ENCODE results near the gene CACNA1H.

GRCh38 chr16:1178295-1178910 is 25.5 kb downstream of the CACNA1H start:
- TF ChIP-seq CTCF (IDR thresholded peaks at IDR 0.05; ENCODE audit: low read depth, low read length) (no peak), EZH2phosphoT487 (IDR thresholded peaks at IDR 0.05; ENCODE audit: low read depth) (no peak)

All from OCI-LY3 (cell line).